Tibial artery (tissue), 4 donors: ENCODE results near the gene LRRC7.

Experiments used
- DNase-seq, 2 donors: peaks; one replicate each; pipeline ENCODE4 v3.0.0-alpha.2; 2019
- H3K27ac ChIP-seq, 2 donors: fragments of 200-600 bp; sonication (generic) in 1 of 2; 1 replicate in 1 of 2; 2 replicates in 1 of 2; pipeline ENCODE4 v1.5.1; 2018 to 2019; ENCODE audit warnings: mild to moderate bottlenecking in 1 of 2
- H3K27me3 ChIP-seq, 2 donors: fragments of 200-600 bp; sonication (generic) in 1 of 2; one replicate each; pipeline versions ENCODE4 v1.5.1 to v1.6.0; 2016 to 2019
- H3K36me3 ChIP-seq, 3 donors: fragments of 200-600 bp; sonication (generic) in 2 of 3; one replicate each; pipeline ENCODE4 v1.5.1; 2016 to 2019; ENCODE audit warnings: mild to moderate bottlenecking in 2 of 3
- H3K4me1 ChIP-seq, 4 donors: fragments of 200-600 bp; sonication (generic) in 2 of 4; 1 replicate in 3 of 4; 2 replicates in 1 of 4; pipeline ENCODE4 v1.5.1; 2016 to 2019
- H3K4me3 ChIP-seq, 2 donors: fragments of 200-600 bp; sonication (generic) in 1 of 2; 1 replicate in 1 of 2; 2 replicates in 1 of 2; pipeline ENCODE4 v1.5.1; 2018 to 2019; ENCODE audit warnings: mild to moderate bottlenecking in 2 of 2
- H3K9me3 ChIP-seq, 3 donors: fragments of 200-600 bp; sonication (generic) in 1 of 3; one replicate each; pipeline ENCODE4 v1.5.1; 2016 to 2019
- CTCF ChIP-seq, 2 experiments: fragments of 200-600 bp in 1 of 2; fragments of 450-650 bp in 1 of 2; IDR thresholded peaks; one replicate each; pipeline ENCODE4 v1.5.1; 2017 to 2019; ENCODE audit warnings: antibody characterized with exemption in 2 of 2, mild to moderate bottlenecking in 1 of 2, moderate library complexity in 1 of 2
- intact Hi-C: fragments of 100-400 bp; cut with DNase I; formaldehyde crosslinking; loops from one replicate; pipeline ENCODE4 v1.15.0; 2023; ENCODE audit warnings: low total_unique reads

The LRRC7 gene

GRCh38 chr1:70038025-70038424, 470.3 kb downstream of the LRRC7 start:
- no peaks in the 10 kb centered on the region for H3K9me3 ChIP-seq

GRCh38 chr1:70039485-70039884, 471.8 kb downstream of the LRRC7 start:
- no peak for DNase-seq
- Histone ChIP-seq H3K27ac (no peak overlapping the region), H3K9me3 (no peaks in the 10 kb centered on the region), H3K4me1 (peaks cover 0 to 12% (median 4%) of the 10 kb centered on the region in 4 donors), H3K4me3 (no peak overlapping the region), H3K27me3 (no peaks in the 10 kb centered on the region), H3K36me3 (no peaks in the 10 kb centered on the region)
- no peak for TF ChIP-seq CTCF (IDR thresholded peaks at IDR 0.05)
- intact Hi-C loops: no loop called here

More at GRCh38 chr1:70038025-70038424, 470.3 kb downstream of the LRRC7 start:
- TF ChIP-seq CTCF (IDR thresholded peaks at IDR 0.05): no peak
- no peaks in the 10 kb centered on the region for H3K4me1 ChIP-seq
- no peak overlapping the region for H3K4me3 ChIP-seq
- DNase-seq: no peak
- H3K27ac ChIP-seq: no peak overlapping the region
- no peaks in the 10 kb centered on the region for H3K36me3 ChIP-seq
- intact Hi-C loops: no loop called here
- H3K27me3 ChIP-seq: no peaks in the 10 kb centered on the region

- Histone ChIP-seq H3K36me3 (no peaks in the 10 kb centered on the region), H3K27ac (no peak overlapping the region), H3K27me3 (no peaks in the 10 kb centered on the region), H3K4me3 (no peak overlapping the region), H3K9me3 (no peaks in the 10 kb centered on the region), H3K4me1 (peaks cover 0 to 23% (median 6%) of the 10 kb centered on the region in 4 donors)
- no peak for DNase-seq
- no peak for TF ChIP-seq CTCF (IDR thresholded peaks at IDR 0.05)
- intact Hi-C loops: no loop called here
Observed at GRCh38 chr1:70041317-70042045, 473.8 kb downstream of the LRRC7 start.

GRCh38 chr1:70042090-70042731, 474.5 kb downstream of the LRRC7 start:
- H3K4me3 ChIP-seq: no peak overlapping the region
- H3K9me3 ChIP-seq: no peaks in the 10 kb centered on the region
- H3K27me3 ChIP-seq: no peaks in the 10 kb centered on the region
- H3K27ac ChIP-seq: no peak overlapping the region
- no peak for TF ChIP-seq CTCF (IDR thresholded peaks at IDR 0.05)
- no peaks in the 10 kb centered on the region for H3K36me3 ChIP-seq
- intact Hi-C loops: no loop called here
- DNase-seq: no peak
- H3K4me1 ChIP-seq: peaks cover 0 to 23% (median 6%) of the 10 kb centered on the region in 4 donors

GRCh38 chr1:70043804-70044203, 476.1 kb downstream of the LRRC7 start:
- H3K9me3 ChIP-seq: no peaks in the 10 kb centered on the region
- DNase-seq: no peak
- H3K27ac ChIP-seq: no peak overlapping the region
- H3K27me3 ChIP-seq: no peaks in the 10 kb centered on the region
- intact Hi-C loops: no loop called here
- H3K36me3 ChIP-seq: no peaks in the 10 kb centered on the region
- TF ChIP-seq CTCF (IDR thresholded peaks at IDR 0.05): no peak
- H3K4me3 ChIP-seq: no peak overlapping the region
- peaks cover 0 to 23% (median 6%) of the 10 kb centered on the region in 4 donors for H3K4me1 ChIP-seq
